ENCODE results near the gene FUT6.

FUT6 gene

DNA sequence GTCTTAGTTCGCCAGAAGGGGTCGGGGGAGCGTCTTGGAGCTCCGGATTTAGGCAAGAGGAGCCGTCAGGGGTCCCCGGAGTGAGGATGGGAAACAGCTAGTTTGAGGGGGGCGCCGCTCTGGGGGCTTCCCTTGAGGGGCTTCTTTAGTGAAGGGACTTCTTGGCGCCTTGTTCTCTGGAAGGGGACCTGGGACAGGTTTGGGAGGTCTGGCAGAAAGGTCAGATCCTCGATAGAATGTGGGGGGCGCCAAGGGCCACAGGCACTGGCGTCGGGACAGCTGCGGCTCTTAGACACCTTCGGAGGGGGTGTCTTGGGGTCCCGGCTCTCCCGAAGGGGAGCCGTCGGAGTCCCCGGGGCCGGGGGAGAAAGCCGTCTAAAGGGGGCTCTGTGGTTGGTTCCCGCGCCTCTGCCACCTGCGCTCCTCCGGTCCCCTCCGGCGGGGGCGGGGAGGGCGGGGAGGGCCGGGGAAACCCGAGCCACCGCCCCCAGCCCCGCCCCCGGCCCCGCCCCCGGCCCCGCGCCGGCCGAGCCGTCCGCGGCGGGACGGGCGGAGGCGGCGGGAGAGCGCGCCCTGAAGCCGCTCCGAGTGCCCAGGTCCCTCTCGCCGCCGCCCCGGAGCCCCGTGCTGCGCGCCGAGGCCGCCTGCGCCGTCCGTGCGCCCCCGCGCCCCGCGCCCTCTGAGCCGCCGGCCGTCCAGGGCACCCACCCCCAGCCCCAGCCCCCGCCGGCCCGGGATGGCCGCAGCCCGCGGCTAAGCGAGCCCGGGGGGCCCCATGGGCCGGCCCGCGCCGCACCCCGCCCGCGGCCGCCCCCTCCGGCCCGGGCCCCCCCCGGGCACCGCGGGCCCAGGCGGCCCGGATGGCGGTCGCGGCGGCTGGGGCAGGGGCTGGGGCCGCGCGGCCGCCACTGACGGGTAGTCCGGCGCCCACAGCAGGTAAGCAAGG lies 34.7 kb downstream of the FUT6 start, which contains the start of gene NRTN:
NRTN (plus strand) TSS at position 552 of the 946 bp plus-strand sequence. CDS start 19,099 bp downstream, outside the sequence.
- peak; percentile 59 for DNase-seq

GRCh38 chr19:5803752-5804515 lies 35.6 kb downstream of the FUT6 start:
- DNase-seq = peak; percentile 88

GRCh38 chr19:5803441-5803751 lies 36.1 kb downstream of the FUT6 start:
- no peak for DNase-seq

GRCh38 chr19:5801796-5802619 lies 37.5 kb downstream of the FUT6 start:
- no peak for DNase-seq

DNA sequence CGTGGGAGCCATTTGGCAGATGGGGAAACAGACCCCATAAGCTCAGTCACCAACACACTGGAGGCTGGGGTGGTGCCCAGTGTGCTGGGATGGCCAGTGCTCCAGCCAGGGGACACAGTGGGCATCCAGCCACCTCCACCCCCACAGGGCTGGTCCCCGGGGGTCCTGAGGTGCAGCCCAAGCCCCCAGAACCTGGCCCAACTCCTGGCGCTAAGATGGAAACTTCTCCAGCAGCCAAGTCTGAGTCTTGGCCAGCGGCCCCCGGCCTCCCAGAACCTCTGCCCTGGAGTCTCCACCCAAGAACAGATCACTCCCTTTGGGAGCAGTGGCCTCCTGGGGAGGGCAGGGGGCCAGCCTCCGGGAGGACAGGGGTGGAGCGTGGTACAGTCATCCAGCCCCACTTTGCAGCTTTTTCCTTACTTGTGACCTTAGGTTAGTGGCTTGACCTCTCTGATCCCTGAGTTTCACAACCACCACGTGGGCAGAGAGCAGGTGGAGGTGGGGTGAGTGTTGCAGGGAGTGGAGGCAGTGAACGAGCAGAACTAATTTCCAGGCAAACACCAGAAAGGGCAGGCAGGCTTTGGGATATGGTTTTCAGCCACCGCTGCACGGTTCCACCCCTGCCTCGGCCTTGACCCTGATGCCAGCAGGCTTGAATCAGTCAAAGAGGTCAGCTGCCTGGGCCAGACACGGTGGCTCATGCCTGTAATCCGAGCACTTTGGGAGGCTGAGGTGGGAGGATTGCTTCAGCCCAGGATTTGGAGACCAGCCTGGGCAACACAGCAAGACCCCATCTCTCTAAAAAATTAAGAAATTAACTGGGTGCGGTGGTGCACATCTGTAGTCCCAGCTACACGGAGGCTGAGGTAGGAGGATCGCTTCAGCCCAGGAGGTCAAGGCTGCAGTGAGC lies 38.9 kb downstream of the FUT6 start:
- no peak for DNase-seq

- DNase-seq = no peak
Observed at GRCh38 chr19:5799247-5800241, 40.0 kb downstream of the FUT6 start.

DNA sequence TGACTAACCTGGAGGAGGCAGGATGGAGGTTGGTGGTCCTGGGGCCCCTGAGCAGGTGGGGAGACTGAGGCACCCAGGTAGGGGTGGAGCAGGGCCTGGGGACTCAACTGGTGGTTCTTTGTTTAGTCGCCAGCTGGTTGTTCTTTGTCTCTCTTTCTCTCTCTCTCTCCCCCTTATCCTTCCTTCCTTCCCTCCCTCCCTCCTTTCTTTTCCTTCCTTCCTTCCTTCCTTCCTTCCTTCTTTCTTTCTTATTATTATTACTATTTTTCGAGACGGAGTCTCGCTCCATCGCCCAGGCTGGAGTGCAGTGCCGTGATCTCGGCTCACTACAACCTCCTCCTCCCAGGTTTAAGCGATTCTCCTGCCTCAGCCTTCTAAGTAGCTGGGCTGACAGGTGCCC lies 41.3 kb downstream of the FUT6 start:
- DNase-seq = no peak

GRCh38 chr19:5795382-5795919 lies 44.1 kb downstream of the FUT6 start:
- DNase-seq = no peak

- no peak for DNase-seq
Observed at GRCh38 chr19:5793188-5793587, 46.3 kb downstream of the FUT6 start.

DNA sequence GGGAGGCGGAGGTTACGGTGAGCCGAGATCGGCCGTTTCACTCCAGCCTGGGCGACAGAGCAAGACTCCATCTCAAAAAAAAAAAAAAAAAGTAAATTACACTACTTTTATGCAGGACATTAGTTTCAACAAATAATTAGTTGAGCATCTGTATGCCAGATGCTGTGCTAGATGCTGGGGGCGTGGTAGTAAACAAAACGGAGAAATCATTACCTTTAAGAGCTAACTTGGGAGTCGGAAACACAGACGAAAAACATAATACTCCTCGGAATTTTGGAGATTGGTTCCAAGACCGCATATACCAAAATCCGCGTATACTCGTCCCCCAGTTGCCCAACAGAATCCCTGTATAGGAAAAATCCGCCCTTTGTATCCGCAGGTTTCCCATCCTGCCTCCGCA lies 47.3 kb downstream of the FUT6 start:
- DNase-seq = no peak

- peak; percentile 97 for DNase-seq
Observed at GRCh38 chr19:5790559-5791520, 48.7 kb downstream of the FUT6 start, which contains the start of gene DUS3L. Gene DUS3L (minus strand): TSS chr19:5791163. CDS start chr19:5791141, 22 bp downstream.

- DNase-seq = no peak
Observed at GRCh38 chr19:5789886-5790558, 49.5 kb downstream of the FUT6 start.

DNA sequence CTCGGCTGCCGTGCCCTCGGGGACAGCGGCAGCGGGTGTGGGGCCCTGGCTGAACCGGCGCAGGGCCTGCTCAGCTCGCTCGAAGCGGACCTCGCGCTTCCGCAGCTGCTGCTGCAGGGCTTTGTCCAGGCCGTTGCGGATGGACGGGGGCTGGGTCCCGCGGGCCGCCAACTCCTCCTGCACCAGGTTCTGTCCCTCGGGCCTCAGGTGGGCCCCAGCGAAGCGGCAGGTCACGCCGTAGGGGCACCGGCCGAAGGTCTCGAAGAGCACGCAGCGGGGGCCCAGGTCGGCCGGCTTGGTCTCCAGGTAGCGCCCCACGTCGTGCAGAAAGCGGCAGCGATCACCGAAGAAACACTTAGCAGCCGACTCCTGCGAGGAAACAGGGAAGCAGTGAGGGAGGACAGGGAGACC lies 50.1 kb downstream of the FUT6 start:
- DNase-seq = no peak

GRCh38 chr19:5788422-5788821 lies 51.1 kb downstream of the FUT6 start:
- DNase-seq = no peak

- DNase-seq = no peak
Observed at GRCh38 chr19:5787409-5788182, 51.9 kb downstream of the FUT6 start.

- DNase-seq = no peak
Observed at GRCh38 chr19:5786593-5787408, 52.7 kb downstream of the FUT6 start.

GRCh38 chr19:5785423-5785822 lies 54.1 kb downstream of the FUT6 start:
- DNase-seq = no peak

Data from NCI-H510A (cell line).